ENCODE results near the gene TRAPPC5.

Gene TRAPPC5

DNA sequence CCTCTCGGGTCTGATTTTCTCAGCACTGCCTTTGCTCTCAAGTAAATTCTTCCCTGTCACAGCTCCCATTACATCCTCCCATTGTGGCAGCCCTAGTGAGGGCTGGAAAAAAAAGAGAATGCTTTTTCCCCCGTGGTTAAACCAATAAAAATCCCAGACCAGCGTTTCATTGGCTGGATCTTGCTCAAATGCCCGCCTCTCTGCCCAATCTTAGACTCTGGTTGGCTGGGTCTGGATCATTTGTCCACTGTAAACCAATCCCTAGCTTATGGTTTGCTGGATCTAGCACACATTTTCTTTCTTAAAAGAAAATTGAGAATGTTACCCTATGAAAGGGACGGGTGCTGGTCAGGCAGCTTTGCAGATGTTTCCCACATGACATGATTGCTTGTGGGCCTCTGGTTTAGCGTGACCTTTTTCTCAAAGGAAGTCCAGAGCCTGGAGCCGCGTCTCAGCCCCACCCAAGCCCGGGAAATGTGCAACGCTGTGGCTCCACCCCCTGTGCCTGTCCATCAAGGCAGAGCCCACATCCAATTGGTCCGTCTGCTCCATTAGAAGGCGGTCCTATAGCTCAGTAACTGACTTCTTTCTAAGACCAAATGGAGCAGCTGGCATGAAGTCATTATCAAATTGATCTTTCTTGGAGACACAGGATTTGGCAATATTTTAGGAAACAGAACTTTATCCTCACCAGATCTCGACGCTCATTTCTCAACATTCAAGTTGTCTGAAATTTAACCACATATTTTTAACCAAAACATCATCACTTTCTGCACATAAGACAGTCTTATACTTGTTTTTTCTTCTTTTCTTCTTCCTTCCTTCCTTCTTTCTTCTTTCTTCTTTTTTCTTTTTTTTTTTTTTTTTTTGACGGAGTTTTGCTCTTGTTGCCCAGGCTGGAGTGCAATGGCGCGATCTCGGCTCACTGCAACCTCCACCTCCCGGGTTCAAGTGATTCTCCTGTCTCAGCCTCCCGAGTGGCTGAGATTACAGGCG is 6.3 kb upstream of the TRAPPC5 start:
- H3K27me3 ChIP-seq (replicated peaks), result no peaks in the 10 kb centered on the region
- no peak overlapping the region for H3K27ac ChIP-seq
- in situ Hi-C loops (cut with HindIII; ENCODE audit: low pct_ligation_motif_present, low sequenced_read_pairs), result no loop called here
- DNase-seq, result peak; percentile 50
- no peaks in the 10 kb centered on the region for H3K36me3 ChIP-seq (replicated peaks)
- no peak overlapping the region for H3K4me3 ChIP-seq (ENCODE audit: low read depth, low read length)
- TF ChIP-seq, protein P1, sequence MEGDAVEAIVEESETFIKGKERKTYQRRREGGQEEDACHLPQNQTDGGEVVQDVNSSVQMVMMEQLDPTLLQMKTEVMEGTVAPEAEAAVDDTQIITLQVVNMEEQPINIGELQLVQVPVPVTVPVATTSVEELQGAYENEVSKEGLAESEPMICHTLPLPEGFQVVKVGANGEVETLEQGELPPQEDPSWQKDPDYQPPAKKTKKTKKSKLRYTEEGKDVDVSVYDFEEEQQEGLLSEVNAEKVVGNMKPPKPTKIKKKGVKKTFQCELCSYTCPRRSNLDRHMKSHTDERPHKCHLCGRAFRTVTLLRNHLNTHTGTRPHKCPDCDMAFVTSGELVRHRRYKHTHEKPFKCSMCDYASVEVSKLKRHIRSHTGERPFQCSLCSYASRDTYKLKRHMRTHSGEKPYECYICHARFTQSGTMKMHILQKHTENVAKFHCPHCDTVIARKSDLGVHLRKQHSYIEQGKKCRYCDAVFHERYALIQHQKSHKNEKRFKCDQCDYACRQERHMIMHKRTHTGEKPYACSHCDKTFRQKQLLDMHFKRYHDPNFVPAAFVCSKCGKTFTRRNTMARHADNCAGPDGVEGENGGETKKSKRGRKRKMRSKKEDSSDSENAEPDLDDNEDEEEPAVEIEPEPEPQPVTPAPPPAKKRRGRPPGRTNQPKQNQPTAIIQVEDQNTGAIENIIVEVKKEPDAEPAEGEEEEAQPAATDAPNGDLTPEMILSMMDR (IDR thresholded peaks at IDR 0.05; ENCODE audit: low read depth, low read length, missing control alignments), result no peak

DNA sequence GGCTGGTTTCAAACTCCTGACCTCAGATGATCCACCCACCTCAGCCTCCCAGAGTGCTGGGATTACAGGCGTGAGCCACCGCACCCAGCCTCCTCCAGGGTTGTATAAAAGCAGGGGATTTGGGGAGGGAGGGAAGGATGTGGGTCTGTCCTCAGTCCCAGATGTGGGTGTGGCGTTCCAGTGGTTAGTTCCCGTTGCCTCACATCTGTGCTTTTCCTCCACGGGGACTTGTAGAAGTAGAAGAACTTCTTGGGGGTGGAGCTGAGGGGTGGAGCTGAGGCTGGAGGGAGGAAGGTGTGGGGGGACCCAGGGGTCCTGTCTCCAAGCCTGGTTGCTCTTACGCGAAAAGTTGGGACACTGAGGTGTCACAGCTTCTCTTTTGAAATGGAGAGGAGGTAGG is 4.3 kb upstream of the TRAPPC5 start:
- no peak for DNase-seq
- Histone ChIP-seq H3K27me3 (replicated peaks) (no peaks in the 10 kb centered on the region), H3K4me3 (ENCODE audit: low read depth, low read length) (no peak overlapping the region), H3K27ac (no peak overlapping the region), H3K36me3 (replicated peaks) (no peaks in the 10 kb centered on the region)
- TF ChIP-seq, protein P1 (IDR thresholded peaks at IDR 0.05; ENCODE audit: low read depth, low read length, missing control alignments), result no peak
- in situ Hi-C loops (cut with HindIII; ENCODE audit: low pct_ligation_motif_present, low sequenced_read_pairs), result no loop called here

DNA sequence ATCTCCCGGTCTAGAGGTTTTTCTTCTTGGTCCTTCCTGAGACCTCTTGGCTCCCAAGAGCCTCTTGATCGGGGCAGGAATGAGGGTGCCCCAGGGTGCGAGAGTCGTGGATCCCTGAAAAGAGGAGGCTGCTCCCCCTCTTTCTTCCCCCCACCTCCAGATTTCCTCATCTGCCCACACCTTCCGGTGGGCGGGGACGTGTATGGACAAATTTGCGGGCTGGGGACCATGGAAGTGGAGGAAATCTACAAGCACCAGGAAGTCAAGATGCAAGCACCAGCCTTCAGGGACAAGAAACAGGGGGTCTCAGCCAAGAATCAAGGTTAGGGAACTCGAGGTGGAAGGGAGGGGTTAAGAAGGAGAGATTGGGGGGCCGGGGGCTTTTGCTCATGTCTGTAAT is 3.8 kb upstream of the TRAPPC5 start, which contains the start of gene MCEMP1:
TSS of gene MCEMP1 (plus strand) at position 237 of the 400 bp plus-strand sequence. CDS start at position 268, 31 bp downstream.
- Histone ChIP-seq H3K4me3 (ENCODE audit: low read depth, low read length) (no peak within 1 kb of the TSS), H3K36me3 (replicated peaks) (no peaks in the 10 kb centered on the region), H3K27ac (no peak within 1 kb of the TSS), H3K27me3 (replicated peaks) (no peaks in the 10 kb centered on the region)
- TF ChIP-seq, protein P1 (IDR thresholded peaks at IDR 0.05; ENCODE audit: low read depth, low read length, missing control alignments), result no peak
- in situ Hi-C loops (cut with HindIII; ENCODE audit: low pct_ligation_motif_present, low sequenced_read_pairs), result no loop called here
- DNase-seq, result no peak

DNA sequence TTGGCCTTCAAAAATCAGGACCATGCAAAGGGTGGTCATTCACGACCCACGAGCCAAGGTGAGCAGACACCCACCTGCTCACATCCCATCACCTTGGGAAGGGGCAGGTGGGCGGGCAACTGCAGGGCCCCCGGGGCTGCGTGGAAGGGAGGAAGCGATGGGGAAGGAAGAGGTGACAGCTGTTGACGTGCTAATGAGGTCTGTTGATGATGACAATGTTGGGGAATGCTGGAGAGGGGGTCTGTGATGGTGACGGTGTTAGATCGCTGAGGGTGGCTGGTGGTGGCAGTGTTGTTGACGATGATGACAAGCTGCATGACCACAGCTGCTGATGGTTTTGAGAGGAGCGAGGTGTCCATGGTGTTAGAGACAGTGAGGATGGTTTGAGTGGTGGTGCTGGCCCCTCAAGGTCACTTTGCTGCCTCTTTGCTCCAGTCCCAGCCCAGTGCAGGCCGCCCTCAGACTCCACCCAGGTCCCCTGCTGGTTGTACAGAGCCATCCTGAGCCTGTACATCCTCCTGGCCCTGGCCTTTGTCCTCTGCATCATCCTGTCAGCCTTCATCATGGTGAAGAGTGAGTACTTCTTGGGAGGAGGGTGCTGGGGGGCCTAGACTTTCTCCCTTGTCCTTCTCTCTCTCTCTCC is 2.8 kb upstream of the TRAPPC5 start:
- H3K27me3 ChIP-seq (replicated peaks), result no peaks in the 10 kb centered on the region
- no peak for DNase-seq
- H3K27ac ChIP-seq, result no peak overlapping the region
- TF ChIP-seq, protein P1 (IDR thresholded peaks at IDR 0.05; ENCODE audit: low read depth, low read length, missing control alignments), result no peak
- H3K4me3 ChIP-seq (ENCODE audit: low read depth, low read length), result no peak overlapping the region
- H3K36me3 ChIP-seq (replicated peaks), result peaks cover 6% of the 10 kb centered on the region
- in situ Hi-C loops (cut with HindIII; ENCODE audit: low pct_ligation_motif_present, low sequenced_read_pairs), result no loop called here

DNA sequence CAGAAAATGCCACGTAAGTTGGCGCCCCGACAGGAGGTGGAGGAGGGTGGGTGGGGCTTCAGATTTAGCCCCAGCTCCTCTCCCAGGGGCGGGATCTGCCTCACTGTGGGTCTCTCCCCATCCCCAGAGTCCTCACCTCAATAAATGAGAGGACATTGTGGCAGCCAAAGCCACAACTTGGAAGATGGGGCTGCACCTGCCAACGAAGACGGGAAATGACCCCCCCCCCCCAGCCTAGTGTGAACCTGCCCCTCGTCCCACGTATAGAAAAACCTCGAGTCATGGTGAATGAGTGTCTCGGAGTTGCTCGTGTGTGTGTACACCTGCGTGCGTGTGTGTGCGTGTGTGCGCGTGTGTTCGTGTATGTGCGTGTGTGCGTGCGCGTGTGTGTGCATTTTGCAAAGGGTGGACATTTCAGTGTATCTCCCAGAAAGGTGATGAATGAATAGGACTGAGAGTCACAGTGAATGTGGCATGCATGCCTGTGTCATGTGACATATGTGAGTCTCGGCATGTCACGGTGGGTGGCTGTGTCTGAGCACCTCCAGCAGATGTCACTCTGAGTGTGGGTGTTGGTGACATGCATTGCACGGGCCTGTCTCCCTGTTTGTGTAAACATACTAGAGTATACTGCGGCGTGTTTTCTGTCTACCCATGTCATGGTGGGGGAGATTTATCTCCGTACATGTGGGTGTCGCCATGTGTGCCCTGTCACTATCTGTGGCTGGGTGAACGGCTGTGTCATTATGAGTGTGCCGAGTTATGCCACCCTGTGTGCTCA is 1.5 kb upstream of the TRAPPC5 start:
- Histone ChIP-seq H3K27ac (no peak overlapping the region), H3K27me3 (replicated peaks) (no peaks in the 10 kb centered on the region), H3K4me3 (ENCODE audit: low read depth, low read length) (no peak overlapping the region), H3K36me3 (replicated peaks) (peaks cover 19% of the 10 kb centered on the region)
- no peak for DNase-seq
- TF ChIP-seq, protein P1 (IDR thresholded peaks at IDR 0.05; ENCODE audit: low read depth, low read length, missing control alignments), result no peak
- in situ Hi-C loops (cut with HindIII; ENCODE audit: low pct_ligation_motif_present, low sequenced_read_pairs), result no loop called here

Data from brain microvascular endothelial cell (primary cell).